H1 (cell line): ENCODE data around the gene ZNRF3.

ENCODE experiments used
- EZH2 ChIP-seq: fragments of 200-600 bp; sonication (generic); IDR thresholded peaks from 2 replicates; pipeline ENCODE4 v1.7.1; 2012; ENCODE audit warnings: low read depth, mild to moderate bottlenecking, moderate library complexity, low read length, inconsistent platforms; ENCODE audit not compliant: severe bottlenecking
- JUN ChIP-seq: IDR thresholded peaks from 2 replicates; pipeline ENCODE4 v1.6.1; 2011; ENCODE audit warnings: low read depth, mild to moderate bottlenecking, improper control_type of control experiment, low read length
- JUND ChIP-seq: IDR thresholded peaks from 2 replicates; pipeline ENCODE4 v1.6.1; 2011; ENCODE audit warnings: mild to moderate bottlenecking, improper control_type of control experiment, low read length
- MAFK ChIP-seq: IDR thresholded peaks from 2 replicates; pipeline ENCODE4 v1.6.1; 2012; ENCODE audit warnings: low read depth, mild to moderate bottlenecking, improper control_type of control experiment, low read length
- MAX ChIP-seq: IDR thresholded peaks from 2 replicates; pipeline ENCODE4 v1.6.1; 2012; ENCODE audit warnings: inconsistent platforms
- POLR2A ChIP-seq, 2 experiments: IDR thresholded peaks; 1 replicate in 1 of 2; 2 replicates in 1 of 2; pipeline ENCODE4 v1.6.1; 2011; ENCODE audit warnings: low read depth in 2 of 2, low read length in 2 of 2, mild to moderate bottlenecking in 2 of 2; ENCODE audit errors: control extremely low read depth in 1 of 2
- POLR2AphosphoS5 ChIP-seq: IDR thresholded peaks from 2 replicates; pipeline ENCODE4 v1.6.1; 2011; ENCODE audit warnings: low read depth, low read length
- SAP30 ChIP-seq: fragments of 300-600 bp; sonication (generic); IDR thresholded peaks from 2 replicates; pipeline ENCODE4 v1.7.1; 2012; ENCODE audit warnings: low read length, moderate library complexity, mild to moderate bottlenecking, inconsistent platforms; ENCODE audit not compliant: insufficient read depth, insufficient replicate concordance
- SP1 ChIP-seq: IDR thresholded peaks from 2 replicates; pipeline ENCODE4 v1.6.1; 2011; ENCODE audit warnings: low read depth, low read length
- SUZ12 ChIP-seq: fragments of 200-600 bp; sonication (generic); IDR thresholded peaks from 2 replicates; pipeline ENCODE4 v1.6.1; 2012; ENCODE audit warnings: mild to moderate bottlenecking, inconsistent platforms, low read length, moderate library complexity, mixed read lengths
- TCF12 ChIP-seq: IDR thresholded peaks from 2 replicates; pipeline ENCODE4 v1.6.1; 2011; ENCODE audit warnings: low read depth, mild to moderate bottlenecking, low read length
- TF ChIP-seq, protein P1 (sequence below), 3 experiments: IDR thresholded peaks; 1 replicate in 2 of 3; 2 replicates in 1 of 3; pipeline versions ENCODE4 v1.5.1 to v1.6.1; 2011; ENCODE audit warnings: low read length in 3 of 3, mild to moderate bottlenecking in 3 of 3, inconsistent platforms in 2 of 3, low read depth in 1 of 3, moderate library complexity in 1 of 3; ENCODE audit not compliant: insufficient read depth in 1 of 3; ENCODE audit errors: control extremely low read depth in 1 of 3
- TF ChIP-seq, protein P2 (sequence below): IDR thresholded peaks from 2 replicates; pipeline ENCODE4 v1.6.1; 2011; ENCODE audit warnings: low read depth, mild to moderate bottlenecking, low read length; ENCODE audit not compliant: insufficient read depth

- TF ChIP-seq SUZ12 (no peak), POLR2A (IDR thresholded peaks at IDR 0.05; ENCODE audit: control extremely low read depth in 1 of 2, low read depth in 2 of 2, low read length in 2 of 2) (no peak), POLR2AphosphoS5 (no peak), EZH2 (no peak), MAFK (no peak), JUN (no peak), SAP30 (no peak), JUND (no peak), MAX (no peak), SP1 (no peak), TCF12 (no peak)
- TF ChIP-seq, protein P1, sequence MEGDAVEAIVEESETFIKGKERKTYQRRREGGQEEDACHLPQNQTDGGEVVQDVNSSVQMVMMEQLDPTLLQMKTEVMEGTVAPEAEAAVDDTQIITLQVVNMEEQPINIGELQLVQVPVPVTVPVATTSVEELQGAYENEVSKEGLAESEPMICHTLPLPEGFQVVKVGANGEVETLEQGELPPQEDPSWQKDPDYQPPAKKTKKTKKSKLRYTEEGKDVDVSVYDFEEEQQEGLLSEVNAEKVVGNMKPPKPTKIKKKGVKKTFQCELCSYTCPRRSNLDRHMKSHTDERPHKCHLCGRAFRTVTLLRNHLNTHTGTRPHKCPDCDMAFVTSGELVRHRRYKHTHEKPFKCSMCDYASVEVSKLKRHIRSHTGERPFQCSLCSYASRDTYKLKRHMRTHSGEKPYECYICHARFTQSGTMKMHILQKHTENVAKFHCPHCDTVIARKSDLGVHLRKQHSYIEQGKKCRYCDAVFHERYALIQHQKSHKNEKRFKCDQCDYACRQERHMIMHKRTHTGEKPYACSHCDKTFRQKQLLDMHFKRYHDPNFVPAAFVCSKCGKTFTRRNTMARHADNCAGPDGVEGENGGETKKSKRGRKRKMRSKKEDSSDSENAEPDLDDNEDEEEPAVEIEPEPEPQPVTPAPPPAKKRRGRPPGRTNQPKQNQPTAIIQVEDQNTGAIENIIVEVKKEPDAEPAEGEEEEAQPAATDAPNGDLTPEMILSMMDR (IDR thresholded peaks at IDR 0.05; ENCODE audit: control extremely low read depth in 1 of 3, insufficient read depth in 1 of 3, low read depth in 1 of 3, low read length in 3 of 3): no peak
- TF ChIP-seq, protein P2, sequence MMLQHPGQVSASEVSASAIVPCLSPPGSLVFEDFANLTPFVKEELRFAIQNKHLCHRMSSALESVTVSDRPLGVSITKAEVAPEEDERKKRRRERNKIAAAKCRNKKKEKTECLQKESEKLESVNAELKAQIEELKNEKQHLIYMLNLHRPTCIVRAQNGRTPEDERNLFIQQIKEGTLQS: no peak
Observed at GRCh38 chr22:28931844-28932567, 48.6 kb downstream of the ZNRF3 start.
